ENCODE data around the gene PPP1R3G.

The PPP1R3G gene

DNA sequence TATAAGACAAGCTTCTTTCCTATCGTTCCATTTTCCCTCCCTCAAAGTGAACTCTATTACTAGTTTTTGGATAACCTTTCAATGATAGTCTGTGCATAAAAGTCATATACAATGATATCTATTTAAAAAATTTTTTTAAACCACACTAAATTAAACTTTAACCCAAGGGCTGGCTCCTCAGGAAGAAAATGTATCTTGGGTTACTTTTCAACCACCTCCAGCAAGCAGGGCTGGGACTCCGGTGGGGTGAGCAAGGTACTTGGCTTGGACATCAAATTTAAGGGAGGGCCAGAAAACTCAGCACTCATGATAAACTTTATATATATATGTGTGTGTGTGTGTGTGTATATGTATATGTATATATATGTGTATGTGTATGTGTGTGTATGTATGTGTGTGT is 13.9 kb upstream of the PPP1R3G start:
- no peak for DNase-seq (ENCODE audit: low read depth in 1 of 2, low spot score in 1 of 2)

DNA sequence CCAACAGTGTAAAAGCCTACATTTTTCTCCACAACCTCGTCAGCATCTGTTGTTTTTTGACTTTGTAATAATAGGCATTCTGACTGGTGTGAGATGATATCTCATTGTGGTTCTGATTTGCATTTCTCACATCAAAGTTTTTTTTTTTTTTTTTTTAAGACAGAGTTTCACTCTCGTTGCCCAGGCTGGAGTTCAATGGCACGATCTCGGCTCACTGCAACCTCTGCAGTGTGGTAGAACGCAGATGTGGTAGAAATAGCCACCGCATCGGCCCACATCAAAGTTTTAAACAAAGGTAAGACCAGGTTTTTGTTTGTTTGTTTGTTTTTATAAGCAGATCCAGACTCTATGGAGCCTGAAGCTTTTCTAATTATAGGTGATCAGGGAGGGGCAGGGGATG is 12.7 kb upstream of the PPP1R3G start:
- no peak for DNase-seq (ENCODE audit: low read depth in 1 of 2, low spot score in 1 of 2)

DNA sequence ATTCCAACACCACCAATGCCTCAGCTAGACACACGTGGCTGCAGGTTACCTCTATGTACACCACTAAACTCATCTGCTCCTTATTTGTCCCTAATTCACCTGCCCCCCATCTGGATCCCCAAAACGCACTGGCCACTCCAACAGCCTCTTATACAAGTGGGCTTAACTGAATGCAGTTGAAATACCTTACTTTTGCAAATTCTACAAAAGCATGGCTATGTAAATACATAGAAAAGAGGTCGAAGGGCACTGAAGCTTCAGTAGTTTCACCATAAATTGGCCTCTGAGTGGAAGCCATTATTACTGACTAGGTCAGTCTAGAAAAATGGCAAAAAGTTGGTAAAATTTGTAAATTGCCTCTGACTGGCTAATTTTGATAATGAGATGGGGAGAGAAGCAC is 11.1 kb upstream of the PPP1R3G start:
- no peak for DNase-seq (ENCODE audit: low read depth in 1 of 2, low spot score in 1 of 2)

DNA sequence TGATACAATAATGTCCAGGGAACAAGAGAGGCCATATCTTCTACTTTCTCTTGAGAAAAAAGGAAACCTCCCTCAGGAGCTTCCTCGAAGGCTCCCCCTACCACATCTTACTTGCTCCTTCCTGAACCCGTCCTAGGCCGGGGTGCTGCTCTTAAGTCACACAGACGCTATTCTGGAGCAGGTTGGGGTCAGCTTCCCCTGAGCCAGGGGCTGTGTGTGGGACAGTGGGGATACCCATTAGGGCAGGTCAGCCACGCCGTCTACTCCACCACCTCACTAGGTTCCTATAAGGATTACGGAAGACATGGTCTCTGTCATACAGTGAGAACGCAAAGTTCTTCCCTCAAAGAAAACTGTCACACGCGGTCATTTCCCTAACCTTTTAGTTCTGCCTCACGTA is 8.2 kb upstream of the PPP1R3G start:
- DNase-seq (ENCODE audit: low read depth in 1 of 2, low spot score in 1 of 2): no peak

DNA sequence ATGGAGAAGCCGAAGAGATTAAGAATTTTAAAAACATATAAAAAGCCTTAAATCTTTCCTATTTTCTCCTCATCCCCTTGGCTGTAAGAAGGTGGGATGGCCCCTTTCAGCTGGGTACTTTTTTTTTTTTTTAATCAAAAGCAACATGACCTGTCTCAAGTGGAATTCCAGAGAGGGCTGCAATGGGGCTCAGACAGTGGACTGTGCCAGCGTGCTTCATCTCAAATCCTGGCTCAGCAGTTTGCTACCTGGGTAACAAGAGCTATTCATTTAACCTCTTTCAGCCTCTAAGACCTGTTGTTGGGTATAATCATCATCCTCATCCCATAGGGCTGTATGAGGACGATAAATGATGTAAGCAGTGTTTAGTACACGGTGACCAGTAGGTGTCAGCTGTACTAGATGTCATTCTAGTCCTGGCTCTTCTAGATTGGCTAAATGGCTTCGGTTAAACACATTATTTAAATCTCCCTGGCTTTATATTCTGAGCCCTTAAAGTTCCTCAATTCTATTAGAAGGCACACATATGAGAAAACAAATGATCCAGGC is 6.9 kb upstream of the PPP1R3G start:
- no peak for DNase-seq (ENCODE audit: low read depth in 1 of 2, low spot score in 1 of 2)

DNA sequence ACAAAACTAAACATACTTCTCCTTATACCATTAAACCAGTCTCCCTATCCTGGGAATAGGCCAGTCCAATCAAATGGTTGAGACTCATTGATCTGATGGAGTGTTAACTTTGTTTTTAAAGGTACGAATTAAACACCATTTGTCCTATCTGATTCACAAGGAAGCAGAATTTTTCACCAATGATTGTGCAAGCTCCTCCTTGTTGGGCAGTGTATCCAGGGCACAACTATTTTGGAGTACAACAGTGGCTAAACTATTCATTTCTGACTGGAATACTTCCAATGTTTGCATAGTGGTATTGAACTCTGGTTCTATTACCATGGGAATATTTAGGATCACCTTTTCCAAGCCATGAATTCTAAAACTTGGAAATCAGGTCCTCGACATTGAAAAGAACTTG is 5.4 kb upstream of the PPP1R3G start:
- DNase-seq (ENCODE audit: low read depth in 1 of 2, low spot score in 1 of 2): no peak

DNA sequence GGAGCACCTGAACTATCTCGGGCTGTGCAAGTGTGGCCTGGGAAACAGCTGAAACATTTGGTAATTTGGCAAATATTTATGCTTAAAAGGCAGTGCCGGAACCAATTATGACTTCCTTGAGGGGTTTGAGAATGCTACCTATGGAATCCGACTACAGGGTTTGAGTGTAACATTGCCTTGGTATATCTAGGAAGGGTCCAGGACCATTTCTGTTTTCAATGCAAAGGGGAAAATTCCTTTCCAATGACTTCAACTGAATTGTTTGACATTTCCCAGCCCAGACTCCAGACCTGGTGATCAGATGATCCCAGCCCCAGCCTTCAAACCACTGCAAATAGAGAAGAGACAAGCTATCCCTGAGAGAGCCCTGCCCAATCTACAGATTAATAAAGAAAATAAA is 4.6 kb upstream of the PPP1R3G start:
- DNase-seq (ENCODE audit: low read depth in 1 of 2, low spot score in 1 of 2): no peak

DNA sequence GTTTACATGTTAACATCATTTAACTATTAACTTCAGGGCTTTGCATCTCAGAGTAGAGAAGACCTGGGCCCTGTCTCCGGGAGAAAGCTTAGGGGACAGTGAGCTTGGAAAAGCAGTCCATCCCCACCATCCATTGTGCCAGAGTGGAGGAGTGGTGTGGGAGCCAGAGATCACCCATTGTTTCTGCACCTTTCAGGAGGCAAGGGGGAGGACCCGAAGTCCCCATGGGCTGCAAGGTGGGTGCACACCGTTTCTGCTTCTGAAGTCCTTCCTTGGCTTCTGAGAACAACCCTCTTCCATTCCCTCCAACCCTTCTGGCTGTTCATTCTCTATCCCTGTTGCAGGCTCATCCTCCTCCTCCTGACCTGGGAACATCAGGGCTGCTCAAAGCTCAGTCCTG is 4.0 kb upstream of the PPP1R3G start:
- DNase-seq (ENCODE audit: low read depth in 1 of 2, low spot score in 1 of 2): no peak

DNA sequence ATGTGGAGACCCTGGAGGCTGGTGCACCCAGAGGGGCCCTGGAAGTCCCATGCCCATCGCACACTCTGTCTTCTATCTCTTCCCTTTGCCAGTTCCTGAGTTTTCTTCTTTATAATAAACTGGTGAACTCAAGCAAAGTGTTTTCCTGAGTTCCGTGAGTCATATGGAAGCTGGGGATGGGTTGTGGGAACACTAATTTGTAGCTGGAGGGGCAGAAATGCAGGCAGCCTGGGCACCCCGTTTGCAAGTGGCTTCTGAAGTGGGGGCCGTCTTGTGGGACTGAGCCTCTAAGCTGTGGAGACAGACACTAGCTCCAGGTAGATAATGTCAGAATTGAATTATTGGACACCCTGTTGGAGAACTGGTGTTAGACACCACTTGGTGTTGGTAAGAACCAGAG is 3.2 kb upstream of the PPP1R3G start:
- DNase-seq (ENCODE audit: low read depth in 1 of 2, low spot score in 1 of 2): no peak

DNA sequence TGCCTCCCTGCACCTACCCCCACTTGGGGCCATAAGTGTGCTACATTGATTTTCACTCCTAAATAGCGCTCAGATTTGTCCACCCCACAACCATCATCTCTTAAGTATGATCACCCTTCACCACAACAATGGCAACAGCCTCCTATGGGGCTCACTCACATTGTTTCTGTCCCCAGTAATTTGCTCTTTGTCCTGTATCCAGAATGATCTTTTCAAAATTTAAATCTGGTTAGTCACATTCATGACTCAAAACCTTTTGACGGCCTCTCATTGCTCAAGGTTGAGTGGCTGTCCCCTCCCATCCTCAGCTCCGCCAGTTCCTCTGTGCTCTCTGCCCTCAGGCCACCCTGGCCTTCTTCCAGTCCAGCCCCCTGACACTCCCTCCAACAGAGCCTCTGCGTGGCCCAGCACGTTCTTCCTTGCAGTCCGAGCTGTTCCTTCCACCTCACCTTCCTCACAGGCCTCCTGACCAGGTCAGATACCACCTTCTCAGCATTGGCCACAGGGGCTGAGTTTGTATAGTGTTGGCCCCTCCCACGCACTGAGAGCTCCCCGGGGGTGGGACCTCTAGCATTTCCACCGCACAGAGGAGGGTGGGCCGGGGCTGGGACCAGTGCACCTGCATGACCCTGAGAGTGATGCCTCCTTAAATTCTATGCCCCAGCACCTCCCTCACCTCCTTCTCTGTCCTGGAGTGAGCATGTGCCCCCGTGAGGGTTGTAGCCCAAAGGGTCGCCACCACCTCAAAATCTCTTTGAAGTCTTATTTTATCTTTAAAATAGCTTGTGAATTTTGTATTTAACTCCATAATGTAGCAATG is 2.4 kb upstream of the PPP1R3G start:
- DNase-seq (ENCODE audit: low read depth in 1 of 2, low spot score in 1 of 2): no peak

DNA sequence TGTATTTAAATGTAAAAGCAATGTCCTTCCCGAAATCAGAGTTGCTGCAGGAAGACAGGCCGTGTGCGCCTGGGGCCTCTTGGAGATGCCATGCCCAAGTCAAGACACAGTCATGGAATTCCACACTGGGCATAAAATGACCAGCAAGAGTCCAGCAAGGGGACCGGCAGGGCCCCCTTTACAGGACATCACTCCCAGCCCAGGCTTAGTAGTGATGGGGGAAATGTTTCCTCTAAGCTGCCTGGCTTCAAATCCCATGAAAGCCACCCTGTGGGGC is 1.9 kb upstream of the PPP1R3G start:
- DNase-seq (ENCODE audit: low read depth in 1 of 2, low spot score in 1 of 2): no peak

DNA sequence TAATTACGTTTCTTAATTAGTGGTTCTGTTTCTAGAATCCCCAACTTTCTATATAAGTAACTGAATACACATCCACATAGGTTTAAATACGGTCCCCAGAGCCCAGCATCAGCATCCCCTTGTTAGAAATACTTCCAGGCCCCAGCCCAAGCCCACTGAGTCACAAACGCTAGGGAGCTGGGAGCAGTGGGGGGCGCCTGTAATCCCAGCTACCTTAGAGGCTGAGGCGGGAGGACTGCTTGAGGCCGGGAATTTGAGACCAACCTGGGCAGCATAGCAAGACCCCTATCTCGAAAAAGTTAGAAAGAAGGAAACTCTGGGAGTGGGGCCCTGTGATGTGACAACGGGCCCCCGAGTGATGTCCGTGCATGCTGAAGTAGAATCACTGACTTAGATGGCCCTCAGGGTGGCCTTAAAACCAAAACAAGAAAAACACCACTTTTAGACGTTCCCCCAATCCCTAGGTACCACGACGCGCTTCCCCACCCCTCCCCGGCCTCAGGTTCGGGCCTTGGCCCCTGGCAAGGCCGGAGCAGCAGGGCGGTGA is 1.3 kb upstream of the PPP1R3G start:
- DNase-seq (ENCODE audit: low read depth in 1 of 2, low spot score in 1 of 2): no peak

DNA sequence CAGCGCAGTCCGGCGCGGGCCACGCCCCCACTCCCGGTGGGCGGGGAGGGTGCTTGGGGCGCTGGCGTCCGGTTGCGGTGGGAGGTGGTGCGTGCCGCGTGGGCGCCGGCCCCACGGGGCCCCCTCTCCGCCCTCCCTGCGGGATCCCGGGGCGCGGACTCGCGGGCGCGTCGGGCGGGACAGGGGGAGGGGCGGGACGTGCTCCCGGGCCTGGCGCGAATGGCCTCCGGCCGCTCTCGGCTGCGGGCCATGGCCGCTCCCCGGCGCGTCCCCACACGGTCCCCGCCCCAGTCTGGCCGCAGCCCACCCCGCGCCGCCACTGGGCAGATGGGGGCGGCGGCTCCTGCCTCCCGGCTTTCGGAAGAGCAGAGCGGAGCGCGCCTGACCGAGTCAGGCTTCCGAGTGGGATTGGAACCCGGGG is 771 bp upstream of the PPP1R3G start:
- no peak for DNase-seq (ENCODE audit: low read depth in 1 of 2, low spot score in 1 of 2)

DNA sequence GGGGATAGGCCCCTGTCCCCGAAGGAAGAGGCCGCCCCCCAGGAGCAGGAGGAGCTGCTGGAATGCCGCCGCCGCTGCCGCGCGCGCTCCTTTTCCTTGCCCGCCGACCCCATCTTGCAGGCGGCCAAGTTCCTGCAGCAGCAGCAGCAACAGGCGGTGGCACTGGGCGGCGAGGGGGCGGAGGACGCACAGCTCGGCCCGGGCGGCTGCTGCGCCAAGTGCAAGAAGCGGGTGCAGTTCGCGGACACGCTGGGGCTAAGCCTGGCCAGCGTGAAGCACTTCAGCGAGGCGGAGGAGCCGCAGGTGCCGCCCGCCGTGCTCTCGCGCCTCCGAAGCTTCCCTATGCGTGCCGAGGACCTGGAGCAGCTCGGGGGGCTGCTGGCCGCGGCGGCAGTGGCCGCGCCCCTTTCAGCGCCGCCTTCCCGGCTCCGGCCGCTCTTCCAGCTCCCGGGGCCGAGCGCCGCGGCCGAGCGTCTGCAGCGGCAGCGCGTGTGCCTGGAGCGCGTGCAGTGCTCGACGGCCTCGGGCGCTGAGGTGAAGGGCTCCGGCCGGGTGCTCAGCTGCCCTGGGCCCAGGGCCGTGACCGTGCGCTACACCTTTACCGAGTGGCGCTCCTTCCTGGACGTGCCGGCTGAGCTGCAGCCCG is 630 bp downstream of the PPP1R3G start:
- DNase-seq (ENCODE audit: low read depth in 1 of 2, low spot score in 1 of 2): no peak

DNA sequence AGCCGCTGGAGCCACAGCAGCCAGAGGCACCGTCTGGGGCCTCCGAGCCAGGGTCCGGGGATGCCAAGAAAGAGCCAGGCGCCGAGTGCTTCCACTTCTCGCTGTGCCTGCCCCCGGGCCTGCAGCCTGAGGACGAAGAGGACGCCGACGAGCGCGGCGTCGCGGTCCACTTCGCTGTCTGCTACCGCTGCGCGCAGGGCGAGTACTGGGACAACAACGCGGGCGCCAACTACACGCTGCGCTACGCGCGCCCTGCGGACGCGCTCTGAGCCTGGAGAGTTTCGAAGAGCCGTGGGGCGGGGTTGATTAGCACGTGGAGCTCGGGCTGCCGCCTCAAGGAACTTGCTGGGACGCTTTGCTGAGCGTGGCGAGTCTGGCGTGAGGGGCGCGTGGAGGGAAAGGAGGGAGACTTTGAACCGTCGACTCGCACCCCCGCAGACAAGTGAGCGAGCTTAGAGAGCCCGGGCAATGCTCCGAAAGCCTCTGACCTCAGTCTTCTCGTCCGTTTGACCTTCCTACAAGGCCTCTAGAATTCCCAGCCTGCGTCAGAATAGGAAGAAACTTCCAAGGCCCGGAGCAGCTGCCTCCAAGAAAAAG is 1.3 kb downstream of the PPP1R3G start:
- no peak for DNase-seq (ENCODE audit: low read depth in 1 of 2, low spot score in 1 of 2)

DNA sequence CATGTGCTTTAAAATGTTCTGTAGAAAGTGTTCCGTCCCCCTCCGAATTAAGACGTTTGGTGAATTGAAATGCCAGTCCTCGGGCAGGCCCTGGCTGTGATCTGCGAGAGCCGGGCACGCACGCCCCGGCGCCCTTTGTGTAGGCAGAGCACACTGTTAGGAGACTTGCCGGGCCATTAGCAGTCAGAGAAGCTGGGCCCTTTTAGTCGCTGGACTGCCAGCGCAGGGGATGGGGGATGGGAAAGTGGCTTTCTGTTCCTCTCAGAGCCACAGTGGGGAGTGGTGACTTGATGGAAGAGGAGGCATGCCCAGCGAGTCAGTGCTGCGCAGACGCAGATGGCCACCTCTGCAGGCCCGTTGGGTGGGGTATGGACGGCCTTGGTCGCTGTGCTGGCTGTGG is 2.2 kb downstream of the PPP1R3G start:
- no peak for DNase-seq (ENCODE audit: low read depth in 1 of 2, low spot score in 1 of 2)

DNA sequence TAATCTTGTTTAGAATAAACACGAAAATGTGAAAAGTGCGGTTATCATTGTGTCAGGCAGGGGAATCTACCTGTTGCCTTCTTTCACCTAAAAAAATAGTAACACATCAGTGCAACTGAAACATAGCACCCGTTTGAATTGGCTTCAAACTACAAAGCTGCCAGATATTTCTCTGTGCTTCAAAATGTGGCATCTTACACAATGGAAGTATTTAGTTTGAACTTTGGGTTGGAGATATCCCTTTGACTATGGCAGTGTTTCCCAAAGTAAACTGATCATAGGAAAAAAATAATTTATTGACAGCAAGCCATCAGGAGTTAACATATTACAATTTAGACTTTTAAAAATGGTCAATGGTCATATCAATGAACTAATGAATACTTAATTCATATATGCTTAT is 3.6 kb downstream of the PPP1R3G start:
- no peak for DNase-seq (ENCODE audit: low read depth in 1 of 2, low spot score in 1 of 2)

DNA sequence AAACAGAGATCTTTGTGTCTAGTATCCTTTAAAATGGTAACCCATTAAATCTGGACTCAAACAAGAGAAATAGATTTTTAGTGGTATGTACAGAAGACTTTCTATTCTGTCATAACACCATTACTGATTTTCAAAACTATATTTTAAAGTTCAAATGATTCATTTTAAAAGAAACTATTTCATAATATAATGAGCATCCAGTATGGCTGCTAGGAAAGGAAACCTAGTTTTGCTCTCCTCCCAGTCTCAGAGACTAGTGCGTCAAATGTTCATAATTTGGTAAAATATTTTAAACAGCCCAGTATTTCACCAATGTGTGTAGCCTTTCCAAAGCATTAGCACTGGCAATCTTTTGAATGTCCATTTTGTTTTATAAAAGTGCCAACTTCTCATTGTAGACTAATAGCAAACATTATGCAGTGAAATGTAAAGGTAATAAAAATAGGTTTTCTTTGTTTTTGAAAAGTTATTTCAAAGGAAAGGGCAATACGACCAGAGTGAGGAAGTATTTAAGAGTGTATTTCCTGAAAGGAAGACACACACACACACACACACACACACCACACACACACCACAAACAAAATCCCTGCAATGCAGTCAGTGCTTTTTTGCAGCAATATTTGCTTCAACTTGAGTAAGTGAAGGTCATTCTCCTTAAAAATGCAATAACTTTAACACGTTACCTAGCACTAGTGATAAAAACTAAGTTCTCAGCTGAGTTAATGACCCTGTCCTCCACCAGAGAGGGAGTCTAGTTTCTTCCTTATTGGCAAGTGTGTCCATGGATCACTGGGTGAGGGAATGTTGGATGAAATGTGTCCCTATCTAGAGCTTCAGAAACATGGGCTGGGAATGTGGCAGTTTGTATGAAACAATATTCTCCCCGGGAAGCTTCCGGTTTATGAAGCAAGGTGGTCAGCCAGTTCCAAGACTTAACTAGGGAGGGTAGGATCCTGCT is 4.6 kb downstream of the PPP1R3G start:
- DNase-seq (ENCODE audit: low read depth in 1 of 2, low spot score in 1 of 2): no peak

DNA sequence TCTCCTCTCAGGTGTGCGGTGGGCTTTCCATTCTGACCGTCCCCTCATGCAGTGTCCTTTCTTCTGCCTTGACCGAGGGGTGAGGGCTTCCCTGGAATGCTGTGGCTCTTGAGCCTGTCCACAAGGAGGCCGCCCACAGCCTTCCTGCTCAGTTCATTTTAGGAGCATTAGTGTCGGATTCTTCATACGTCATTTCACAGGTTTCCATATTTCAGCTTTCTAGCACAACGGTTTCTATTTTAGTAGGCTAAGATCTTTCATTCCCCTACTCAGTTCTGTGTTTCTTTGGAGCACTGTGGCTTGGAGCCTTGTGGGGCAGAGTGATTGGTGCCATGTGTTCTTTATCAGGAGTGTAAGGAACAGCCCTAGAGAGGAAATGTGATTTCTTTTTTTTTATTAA is 5.5 kb downstream of the PPP1R3G start:
- no peak for DNase-seq (ENCODE audit: low read depth in 1 of 2, low spot score in 1 of 2)

DNA sequence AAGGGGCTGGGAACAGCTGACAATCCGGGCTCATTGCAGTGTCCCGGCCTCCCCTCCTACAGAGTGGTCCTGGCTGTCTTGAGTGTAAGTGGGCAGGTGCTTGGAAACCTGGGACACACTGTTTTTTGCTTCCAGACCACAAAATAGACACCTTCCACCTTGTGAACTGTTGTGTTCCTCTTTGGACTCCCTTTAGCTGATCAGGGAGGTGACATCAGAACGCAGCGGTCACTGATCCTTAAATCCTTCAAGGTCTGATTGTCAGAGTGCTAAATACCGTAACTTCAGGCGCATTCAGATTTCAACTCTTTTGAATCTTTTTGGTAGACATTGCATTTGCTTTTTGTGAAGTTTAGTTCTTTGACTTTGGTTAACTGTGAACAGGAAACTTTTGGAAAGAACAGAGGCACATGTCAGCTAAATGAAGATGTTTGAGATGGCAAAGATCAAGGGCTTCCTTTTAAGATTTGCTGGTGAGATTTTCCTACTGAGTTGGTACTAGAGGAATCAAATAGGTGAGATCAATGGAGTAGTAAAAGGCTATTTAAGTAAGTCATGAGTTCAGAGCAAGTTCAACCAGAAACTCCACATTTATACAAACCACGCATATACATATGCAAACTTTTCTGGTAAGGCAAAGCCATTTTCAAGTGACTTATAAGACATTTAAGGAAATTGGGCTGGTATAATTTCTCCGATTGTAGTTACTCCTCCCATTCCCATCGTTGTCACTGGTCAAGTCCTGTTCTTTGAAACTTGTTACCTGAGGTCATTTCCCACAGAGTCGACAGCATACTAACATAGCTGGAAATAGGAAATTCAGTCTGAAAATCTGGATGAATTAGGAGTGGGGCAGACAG is 6.3 kb downstream of the PPP1R3G start:
- DNase-seq (ENCODE audit: low read depth in 1 of 2, low spot score in 1 of 2): no peak
